Measurements from ENCODE around the gene PTPN6. TPM values are rescaled to one million over a fixed set of nuclear protein-coding genes. Genes with fewer than 3 reads are reported as not detected.
A peak's percentile ranks its signal among the peaks of the same experiment; 100 is the strongest.

The PTPN6 gene
- total and polyA plus RNA-seq, 10 of the 15 experiments (the other 5 are each of a cell fraction or from before 2014, with no cell fraction given) = 229 to 457 (median 370) TPM

GRCh38 chr12:6904280-6905276 is 46.6 kb upstream of the PTPN6 start, which contains the start of gene LRRC23 (continued):
- TF ChIP-seq CTCF (IDR thresholded peaks at IDR 0.05 in 2 of 3, conservative IDR thresholded peaks at IDR 0.05 in 1 of 3; ENCODE audit: control insufficient read depth in 2 of 3, extremely low read depth in 1 of 3, insufficient read depth in 1 of 3, low read depth in 3 of 3, low read length in 3 of 3) (no peak), SUZ12 (IDR thresholded peaks at IDR 0.05; ENCODE audit: unreplicated experiment) (no peak), MEF2B (IDR thresholded peaks at IDR 0.05; ENCODE audit: partially characterized antibody, poor library complexity, severe bottlenecking) (peak; percentile 38), NKRF (conservative IDR thresholded peaks at IDR 0.05) (peak; percentile 80), ZNF217 (IDR thresholded peaks at IDR 0.05) (no peak), KLF5 (IDR thresholded peaks at IDR 0.05; ENCODE audit: partially characterized antibody) (no peak), E2F8 (IDR thresholded peaks at IDR 0.05; ENCODE audit: low read depth, partially characterized antibody) (peak; percentile 65), BCLAF1 (IDR thresholded peaks at IDR 0.05) (no peak), SIX5 (IDR thresholded peaks at IDR 0.05; ENCODE audit: low read depth, low read length, severe bottlenecking) (no peak), YBX1 (IDR thresholded peaks at IDR 0.05) (no peak), SRF (IDR thresholded peaks at IDR 0.05; ENCODE audit: low read depth in 2 of 2, low read length in 2 of 2) (0 out of 4 replicates have a peak, but pooled peaks of 1 of the 2 experiments have one; percentile 2), BHLHE40 (IDR thresholded peaks at IDR 0.05; ENCODE audit: borderline replicate concordance in 1 of 2, low read depth in 2 of 2, low read length in 1 of 2) (no peak), GATAD2B (conservative IDR thresholded peaks at IDR 0.05; ENCODE audit: low read depth) (no peak), RB1 (IDR thresholded peaks at IDR 0.05; ENCODE audit: borderline replicate concordance) (no peak), RELA (IDR thresholded peaks at IDR 0.05; ENCODE audit: borderline replicate concordance, partially characterized antibody) (peak; percentile 16)

All from GM12878 (cell line).